Muscle of arm (tissue), 12 donors: Measurements from ENCODE around the gene SLC7A5. TPM values are rescaled to one million over a fixed set of nuclear protein-coding genes. Genes with fewer than 3 reads are reported as not detected.
"Not testable (repeated sequence)": the region's sequence is repeated elsewhere in the genome, so short reads cannot be mapped to it uniquely, and the experiment has no call there.

ENCODE experiments used
- DNase-seq: peaks from one replicate; pipeline ENCODE4 v3.0.0-alpha.2; 2013
- polyA plus RNA-seq, 12 donors: library from polyadenylated mRNA; unstranded; fragments of 120-200 nt; gene quantifications; one replicate each; pipeline ENCODE4 v1.2.1, GENCODE V29; 2013; ENCODE audit not compliant: insufficient read length in 12 of 12

Gene SLC7A5
- polyA plus RNA-seq, 12 donors: 5.7 to 11.8 (median 8.0) TPM; not detected in 1

DNA sequence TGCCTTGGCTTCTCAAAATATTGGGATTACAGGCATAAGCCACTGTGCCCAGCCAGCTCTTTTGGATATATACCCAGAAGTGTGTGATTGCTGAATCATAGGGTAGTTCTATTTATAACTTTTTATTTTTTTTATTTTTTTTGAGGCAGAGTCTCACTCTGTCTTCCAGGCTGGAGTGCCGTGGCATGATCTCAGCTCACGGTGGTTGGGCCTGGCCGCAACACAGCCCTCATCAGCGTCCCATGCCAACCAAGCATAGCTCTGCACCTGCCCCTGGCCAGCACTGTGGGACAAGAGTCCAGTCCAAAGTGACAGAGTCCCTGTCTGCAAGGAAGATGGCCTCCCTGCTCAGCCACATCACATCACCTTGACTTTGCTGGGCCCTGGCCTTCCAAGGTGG, 24.7 kb upstream of the SLC7A5 start:
- not testable (repeated sequence) for DNase-seq

- no peak for DNase-seq
These were observed 22.5 kb upstream of the SLC7A5 start for GRCh38 chr16:87891764-87892163.

DNA sequence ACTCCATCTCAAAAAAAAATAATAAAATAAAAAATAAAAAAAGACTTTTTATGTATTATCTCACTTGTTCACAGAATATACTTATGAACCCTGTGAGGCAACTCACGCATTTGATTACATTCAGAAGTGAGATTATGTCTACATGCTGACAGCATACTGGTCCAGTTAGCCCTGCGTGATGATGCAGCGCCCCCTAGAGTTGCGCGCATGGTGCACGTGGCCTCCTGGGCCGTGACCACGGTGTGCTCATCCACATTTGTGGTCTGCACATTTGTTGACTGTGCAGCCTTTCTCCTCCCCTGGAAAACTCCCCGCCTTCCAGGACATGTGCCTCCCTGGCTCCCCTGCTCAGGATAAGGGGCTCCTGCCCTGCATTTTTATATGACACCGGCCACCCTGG, 20.5 kb upstream of the SLC7A5 start:
- DNase-seq: not testable (repeated sequence)

- DNase-seq: not testable (repeated sequence)
These were observed 19.0 kb upstream of the SLC7A5 start for GRCh38 chr16:87888346-87888745.

DNA sequence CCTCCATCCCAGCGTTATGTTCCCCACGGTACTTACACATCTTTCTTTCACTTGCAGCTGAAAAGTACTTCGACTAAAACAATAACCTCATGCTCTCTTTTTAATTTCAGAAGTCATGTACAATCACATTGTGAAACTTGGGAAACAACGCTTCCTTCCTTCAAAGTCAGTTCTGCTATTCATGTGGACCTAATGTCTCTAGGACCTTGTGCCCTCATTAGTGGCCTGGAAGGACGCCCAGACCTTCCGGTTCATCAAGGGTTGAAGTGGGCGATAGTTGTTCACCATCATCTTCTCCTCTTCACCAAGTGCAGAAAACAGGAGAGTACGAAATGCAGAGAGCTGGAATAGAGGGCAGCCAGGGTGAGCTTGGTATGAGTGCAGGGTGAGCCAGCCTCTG, 18.6 kb upstream of the SLC7A5 start:
- not testable (repeated sequence) for DNase-seq

GRCh38 chr16:87885371-87885967, 16.2 kb upstream of the SLC7A5 start:
- DNase-seq: not testable (repeated sequence)

GRCh38 chr16:87882436-87883019, 13.2 kb upstream of the SLC7A5 start:
- DNase-seq: no peak

GRCh38 chr16:87881324-87882200, 12.3 kb upstream of the SLC7A5 start:
- no peak for DNase-seq

DNA sequence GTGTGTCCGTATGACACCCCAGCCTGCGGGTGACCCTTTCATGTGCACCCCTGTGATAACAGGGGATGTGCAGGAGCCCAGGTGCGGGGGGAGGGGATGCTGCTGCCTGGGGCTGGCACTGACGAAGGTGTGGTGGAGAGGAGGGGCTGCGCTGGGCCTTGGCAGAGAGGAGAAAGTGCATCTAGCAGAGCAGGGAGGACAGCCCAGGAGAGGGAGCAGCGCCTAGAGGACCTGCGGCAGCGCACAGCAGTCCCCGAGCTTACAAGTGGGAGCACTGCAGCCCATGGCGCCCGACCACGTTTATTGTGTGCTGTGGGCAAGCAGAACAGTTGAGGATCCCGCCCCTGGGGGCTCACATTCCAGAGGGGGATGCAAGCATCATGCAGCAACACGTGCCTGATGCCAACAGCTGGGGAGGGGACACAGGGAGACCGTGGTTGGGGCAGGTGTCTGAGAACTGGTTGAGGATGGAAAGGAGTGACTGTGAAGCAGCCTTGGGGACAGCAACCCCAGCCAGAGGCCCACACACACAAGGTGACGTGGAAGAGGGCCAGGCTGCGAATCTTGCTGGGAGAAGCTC, 10.9 kb upstream of the SLC7A5 start:
- no peak for DNase-seq

DNA sequence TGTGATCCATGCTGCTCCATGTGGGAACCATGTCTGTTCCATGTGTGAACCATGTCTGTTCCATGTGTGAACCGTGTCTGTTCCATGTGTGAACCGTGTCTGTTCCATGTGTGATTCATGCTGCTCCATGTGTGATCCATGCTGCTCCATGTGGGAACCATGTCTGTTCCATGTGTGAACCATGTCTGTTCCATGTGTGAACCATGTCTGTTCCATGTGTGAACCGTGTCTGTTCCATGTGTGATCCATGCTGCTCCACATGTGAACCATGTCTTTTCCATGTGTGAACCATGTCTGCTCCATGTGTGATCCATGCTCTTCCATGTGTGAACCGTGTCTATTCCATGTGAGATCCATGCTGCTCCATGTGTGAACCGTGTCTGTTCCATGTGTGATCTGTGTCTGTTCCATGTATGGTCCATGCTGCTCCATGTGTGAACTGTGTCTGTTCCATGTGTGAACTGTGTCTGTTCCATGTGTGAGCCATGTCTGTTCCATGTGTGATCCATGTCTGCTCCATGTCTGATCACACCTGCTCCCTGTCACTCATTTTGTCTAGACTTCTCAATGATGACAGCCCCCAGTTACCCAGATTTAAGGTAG, 10.2 kb upstream of the SLC7A5 start:
- not testable (repeated sequence) for DNase-seq

GRCh38 chr16:87878704-87879103, 9.4 kb upstream of the SLC7A5 start:
- DNase-seq: no peak

DNA sequence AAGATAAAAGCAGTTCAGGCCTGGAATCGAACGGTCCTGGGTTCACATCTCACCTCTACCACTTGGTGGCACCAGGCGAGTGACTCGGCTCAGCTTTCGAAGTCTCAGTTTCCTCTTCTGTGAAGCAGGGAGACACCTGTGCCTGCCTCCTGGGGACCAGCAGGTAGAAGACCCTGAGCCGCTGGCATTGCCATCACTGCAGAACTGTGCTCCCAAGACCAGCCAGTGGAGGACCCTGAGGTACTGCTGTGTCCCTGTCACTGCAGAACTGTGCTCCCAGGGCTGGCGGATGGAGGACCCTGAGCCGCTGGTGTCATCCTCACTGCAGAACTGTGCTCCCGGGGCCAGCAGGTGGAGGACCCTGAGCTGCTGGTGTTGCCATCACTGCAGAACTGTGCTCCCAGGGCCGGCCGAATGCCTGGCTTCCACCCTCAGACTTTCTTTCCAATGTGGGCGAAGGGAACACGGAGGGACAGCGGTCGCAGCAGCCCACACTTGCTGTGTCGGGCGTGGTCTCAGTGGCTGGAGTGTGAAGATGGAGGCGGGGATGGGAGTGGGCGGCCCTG, 8.7 kb upstream of the SLC7A5 start:
- DNase-seq: no peak

DNA sequence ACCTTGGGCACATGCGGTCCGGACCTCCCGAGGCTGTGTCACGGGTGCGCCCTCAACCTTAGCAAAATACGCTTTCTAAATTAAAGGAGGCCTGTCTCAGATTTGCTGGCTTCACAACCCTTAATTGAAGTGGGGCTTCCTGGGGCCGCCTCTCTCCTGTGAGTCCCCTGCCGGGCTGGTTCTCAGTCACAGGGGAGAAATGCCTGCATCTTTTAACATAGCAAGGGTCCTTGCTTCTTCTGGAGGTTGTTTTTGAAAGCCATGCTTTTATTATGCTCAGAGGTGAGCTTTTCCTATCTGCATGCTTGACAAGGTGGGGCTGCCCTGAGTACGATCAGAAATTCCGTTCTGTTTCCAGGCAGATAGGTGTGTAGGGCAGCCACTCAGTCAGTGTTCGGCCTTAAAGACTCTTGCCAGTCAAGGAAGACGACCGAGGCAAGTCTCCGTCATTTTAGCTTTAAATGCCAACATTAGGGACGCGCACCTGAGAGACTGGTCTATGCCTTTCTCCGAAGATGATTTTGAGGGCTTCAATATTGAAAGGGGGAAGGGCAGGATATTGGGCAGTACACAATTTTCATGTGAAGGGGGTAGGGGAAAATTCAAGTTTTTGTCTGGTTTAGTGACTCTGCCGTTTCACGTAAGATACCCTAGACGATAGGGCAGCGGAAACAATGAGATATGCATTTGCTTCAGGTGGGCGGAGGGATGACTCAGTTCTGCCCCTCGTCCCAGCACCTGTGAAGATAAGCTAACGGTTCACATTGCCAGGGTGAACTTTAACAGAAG, 5.5 kb upstream of the SLC7A5 start:
- DNase-seq: no peak

- DNase-seq: not testable (repeated sequence)
These were observed 1.3 kb upstream of the SLC7A5 start for GRCh38 chr16:87870418-87871291.

GRCh38 chr16:87869879-87870417, 641 bp upstream of the SLC7A5 start:
- not testable (repeated sequence) for DNase-seq

DNA sequence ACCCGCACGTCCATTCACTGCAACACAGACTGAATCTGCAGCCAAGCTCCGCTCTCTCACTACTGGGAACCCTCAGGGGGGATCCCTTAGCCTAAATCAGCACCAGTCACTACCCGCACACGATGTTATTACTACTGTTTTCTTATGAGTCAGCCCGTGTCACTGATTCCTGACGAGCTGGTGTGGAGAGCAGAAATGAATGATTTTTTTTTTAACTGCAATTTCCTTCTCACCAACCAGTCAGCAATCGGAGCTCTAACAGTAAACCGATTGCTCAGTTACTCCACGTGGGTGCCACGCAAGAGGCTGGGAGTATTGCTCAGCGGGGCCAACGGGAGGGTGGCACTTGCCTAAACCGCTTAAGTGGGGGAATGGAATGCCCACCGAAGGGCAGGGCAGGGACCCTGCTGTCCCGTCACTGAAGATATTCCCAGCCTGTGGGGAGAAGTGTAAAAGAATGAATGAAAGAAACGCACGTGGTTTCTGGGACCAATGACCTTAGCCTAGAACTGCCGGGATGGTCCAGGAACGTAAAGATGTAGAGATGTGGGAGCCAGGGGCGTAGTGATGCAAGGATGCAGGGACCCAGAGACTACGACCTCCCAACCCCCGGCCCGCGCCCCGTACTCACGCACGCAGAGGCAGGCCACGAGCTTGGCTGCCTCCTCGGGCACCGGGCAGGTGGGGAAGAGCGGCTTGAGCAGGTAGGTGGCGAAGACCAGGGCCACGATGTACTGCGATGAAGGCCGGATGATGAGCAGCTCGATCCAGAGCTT, 865 bp downstream of the SLC7A5 start:
- DNase-seq: not testable (repeated sequence)

GRCh38 chr16:87865902-87866555, 3.3 kb downstream of the SLC7A5 start:
- not testable (repeated sequence) for DNase-seq
